HUDEP-2 (cell line): ENCODE measurements around the gene LZTS2.

ENCODE experiments used
- DNase-seq, 76 experiments: peaks; one replicate each; lab custom pipeline; 2025; ENCODE audit not compliant: unreplicated experiment in 76 of 76; lab: John Stamatoyannopoulos, UW

LZTS2 gene

DNA sequence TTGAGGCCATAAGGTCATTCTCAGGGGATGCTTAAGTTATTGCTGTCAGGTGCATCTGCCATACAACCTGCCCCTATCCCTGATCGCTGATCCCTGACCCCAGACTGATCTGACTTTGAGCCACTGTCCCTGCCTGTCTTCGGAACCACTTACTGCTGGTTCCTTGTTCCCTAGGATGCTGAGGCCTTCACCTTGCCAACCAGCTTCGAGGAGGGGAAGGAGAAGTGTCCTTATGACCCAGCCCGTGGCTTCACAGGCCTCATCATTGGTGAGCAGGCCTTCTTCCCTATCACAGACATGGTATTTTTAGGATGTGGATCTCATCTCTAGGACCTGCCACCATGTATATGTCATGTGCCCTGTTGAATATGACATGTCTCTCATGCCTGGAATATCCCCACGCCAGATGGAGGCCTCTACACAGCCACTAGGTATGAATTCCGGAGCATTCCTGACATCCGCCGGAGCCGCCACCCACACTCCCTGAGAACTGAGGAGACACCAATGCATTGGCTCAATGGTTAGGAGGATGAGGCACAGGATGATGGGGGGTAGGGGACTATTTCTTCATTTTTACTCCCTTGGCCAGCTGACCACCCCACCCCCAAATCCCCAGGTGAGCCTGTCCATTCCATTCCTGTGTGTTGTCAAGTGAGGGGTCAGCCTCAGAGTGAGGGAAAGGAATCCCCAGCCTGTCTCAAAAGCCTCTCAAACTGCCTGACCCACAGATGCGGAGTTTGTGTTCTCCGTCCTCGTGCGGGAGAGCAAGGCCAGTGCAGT lies 21.3 kb upstream of the LZTS2 start:
- DNase-seq, result no peak

- DNase-seq, result no peak
Measured at GRCh38 chr10:100978901-100979195, 20.8 kb upstream of the LZTS2 start.

GRCh38 chr10:100979791-100980272 lies 19.8 kb upstream of the LZTS2 start:
- DNase-seq, result no peak

- no peak for DNase-seq
Measured at GRCh38 chr10:100980311-100980710, 19.3 kb upstream of the LZTS2 start.

DNA sequence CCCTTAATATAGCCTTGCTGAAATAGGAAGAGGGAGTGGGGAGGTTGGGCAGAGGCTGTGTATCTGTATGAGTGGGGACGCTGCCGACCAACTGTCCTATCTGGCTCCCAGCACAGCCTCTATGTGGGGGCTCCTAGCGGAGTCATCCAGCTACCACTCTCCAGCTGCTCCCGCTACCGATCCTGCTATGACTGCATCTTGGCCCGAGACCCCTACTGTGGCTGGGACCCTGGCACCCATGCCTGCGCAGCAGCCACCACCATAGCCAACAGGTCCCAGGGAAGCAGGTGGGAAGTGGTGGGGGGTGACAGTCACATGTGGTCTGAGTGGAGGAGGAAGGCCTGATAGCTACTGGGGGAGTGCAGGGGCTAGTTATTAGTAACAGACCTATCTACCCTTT lies 18.9 kb upstream of the LZTS2 start:
- no peak for DNase-seq

GRCh38 chr10:100981178-100981772 lies 18.3 kb upstream of the LZTS2 start:
- no peak for DNase-seq

GRCh38 chr10:100982916-100983830 lies 16.4 kb upstream of the LZTS2 start:
- no peak for DNase-seq

- no peak for DNase-seq
Measured at GRCh38 chr10:100983868-100984671, 15.5 kb upstream of the LZTS2 start.

DNA sequence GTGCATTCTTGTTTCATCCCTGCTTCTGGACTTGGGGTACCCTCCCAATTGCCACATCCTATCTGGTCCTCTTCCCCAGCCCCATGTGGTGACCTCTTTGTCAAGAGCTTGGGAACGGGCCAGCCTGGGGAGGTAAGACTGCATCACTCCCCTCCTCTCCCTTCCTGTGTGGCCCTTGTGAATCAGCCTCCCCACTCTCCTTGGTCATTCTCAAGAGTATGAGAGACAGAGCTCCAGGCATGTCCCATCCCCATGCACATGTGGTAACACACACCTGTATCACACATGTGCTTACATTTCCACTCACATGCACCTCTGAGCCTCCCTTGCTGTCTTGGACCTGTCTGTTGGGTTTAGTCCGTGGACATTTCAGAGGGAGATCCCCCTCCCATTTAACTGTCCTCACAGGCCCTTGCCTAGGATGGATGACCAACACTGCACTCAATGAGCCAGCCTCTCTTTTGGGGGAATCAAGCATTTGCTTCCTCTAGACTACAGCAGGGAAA lies 14.9 kb upstream of the LZTS2 start:
- DNase-seq, result no peak

DNA sequence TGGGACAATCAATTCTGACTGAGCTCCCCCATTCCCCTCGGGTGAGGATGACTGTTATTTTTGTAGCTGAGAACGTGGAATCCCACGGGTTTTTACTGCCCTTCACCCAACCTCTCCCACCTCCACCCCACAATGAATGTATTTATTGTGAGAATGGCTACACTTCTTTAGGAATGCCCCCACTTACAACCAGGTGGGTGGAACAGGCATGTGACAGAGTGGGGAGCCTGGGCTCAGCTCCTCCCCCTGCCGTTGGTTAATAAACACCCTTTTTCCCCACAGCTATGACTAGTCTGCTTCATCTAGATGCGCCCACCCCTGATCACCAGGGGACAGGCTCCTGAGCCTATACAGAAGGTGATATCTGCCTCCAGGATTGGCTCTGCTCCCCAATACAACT lies 14.3 kb upstream of the LZTS2 start:
- no peak for DNase-seq

DNA sequence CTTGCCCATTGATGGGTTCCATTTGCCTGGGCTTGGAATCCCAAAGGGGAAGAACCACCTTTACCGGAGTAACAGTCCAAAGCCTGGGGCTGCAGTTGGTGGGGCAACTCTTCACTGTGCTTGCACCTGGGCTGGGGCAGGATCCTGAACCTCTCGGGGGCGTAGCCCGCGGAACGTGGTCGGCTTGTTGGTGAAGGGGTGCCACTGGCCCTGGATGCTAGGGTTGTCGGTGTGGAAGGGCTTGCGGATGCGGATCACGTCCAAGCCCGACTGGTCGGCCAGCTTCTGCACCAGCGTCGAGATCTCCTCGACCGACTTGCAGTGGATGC lies 13.0 kb upstream of the LZTS2 start:
- DNase-seq, result no peak

DNA sequence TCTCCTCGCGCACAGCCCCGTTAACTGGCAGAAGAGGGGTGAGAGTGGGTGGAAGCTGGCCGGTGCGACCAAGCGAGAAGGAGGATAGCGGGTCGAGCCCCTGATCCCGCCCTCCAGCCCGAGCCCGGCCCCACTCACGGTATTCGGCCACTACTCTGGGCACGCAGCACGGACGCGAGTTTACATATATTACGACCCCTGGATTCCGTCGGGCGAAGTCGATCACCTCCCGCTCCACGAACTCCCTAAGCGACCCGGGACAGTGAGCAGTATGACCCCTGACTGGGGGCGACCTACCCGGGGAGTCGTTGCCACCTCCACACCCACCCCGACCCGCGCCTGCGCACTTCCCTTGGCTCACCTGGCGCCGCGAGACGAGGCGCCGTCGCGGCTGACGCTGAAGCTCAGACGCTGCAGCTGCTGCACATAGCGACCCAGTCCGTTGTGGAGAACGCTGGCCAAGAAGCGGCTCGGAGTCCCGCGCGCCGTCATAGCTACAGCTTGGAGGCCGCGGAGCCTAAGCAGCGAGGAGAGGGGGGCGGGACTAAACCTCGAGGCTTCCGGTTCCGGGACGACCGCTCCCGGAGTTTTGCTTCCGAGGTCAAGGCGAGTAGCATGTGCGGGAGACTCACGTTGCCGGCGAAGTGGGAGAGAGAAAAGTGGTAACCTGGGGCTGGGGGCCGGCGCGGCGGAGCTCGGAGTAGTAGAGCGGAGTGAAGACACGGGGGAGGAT lies 12.5 kb upstream of the LZTS2 start, which contains the start of the genes MRPL43 and TWNK:
MRPL43 (minus strand) TSS at position 546 of the 733 bp plus-strand sequence; CDS start at position 492, 54 bp downstream.
TWNK (plus strand) TSS at position 592 of the 733 bp plus-strand sequence. CDS start 668 bp downstream, outside the sequence.
- peak in 72 of 76 experiments; percentile 14 to 84 (median 65) for DNase-seq

- peak in 1 of 76 experiments; percentile 53 for DNase-seq
Measured at GRCh38 chr10:100987685-100988049, 11.9 kb upstream of the LZTS2 start.

- no peak for DNase-seq
Measured at GRCh38 chr10:100988166-100988565, 11.4 kb upstream of the LZTS2 start.

DNA sequence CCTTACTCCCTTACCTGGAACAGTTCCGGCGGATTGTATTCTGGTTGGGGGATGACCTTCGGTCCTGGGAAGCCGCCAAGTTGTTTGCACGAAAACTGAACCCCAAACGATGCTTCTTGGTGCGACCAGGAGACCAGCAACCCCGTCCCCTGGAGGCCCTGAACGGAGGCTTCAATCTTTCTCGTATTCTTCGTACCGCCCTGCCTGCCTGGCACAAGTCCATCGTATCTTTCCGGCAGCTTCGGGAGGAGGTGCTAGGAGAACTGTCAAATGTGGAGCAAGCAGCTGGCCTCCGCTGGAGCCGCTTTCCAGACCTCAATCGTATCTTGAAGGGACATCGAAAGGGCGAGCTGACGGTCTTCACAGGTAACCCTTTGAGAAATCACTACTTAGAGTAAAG lies 10.5 kb upstream of the LZTS2 start:
- no peak for DNase-seq

DNA sequence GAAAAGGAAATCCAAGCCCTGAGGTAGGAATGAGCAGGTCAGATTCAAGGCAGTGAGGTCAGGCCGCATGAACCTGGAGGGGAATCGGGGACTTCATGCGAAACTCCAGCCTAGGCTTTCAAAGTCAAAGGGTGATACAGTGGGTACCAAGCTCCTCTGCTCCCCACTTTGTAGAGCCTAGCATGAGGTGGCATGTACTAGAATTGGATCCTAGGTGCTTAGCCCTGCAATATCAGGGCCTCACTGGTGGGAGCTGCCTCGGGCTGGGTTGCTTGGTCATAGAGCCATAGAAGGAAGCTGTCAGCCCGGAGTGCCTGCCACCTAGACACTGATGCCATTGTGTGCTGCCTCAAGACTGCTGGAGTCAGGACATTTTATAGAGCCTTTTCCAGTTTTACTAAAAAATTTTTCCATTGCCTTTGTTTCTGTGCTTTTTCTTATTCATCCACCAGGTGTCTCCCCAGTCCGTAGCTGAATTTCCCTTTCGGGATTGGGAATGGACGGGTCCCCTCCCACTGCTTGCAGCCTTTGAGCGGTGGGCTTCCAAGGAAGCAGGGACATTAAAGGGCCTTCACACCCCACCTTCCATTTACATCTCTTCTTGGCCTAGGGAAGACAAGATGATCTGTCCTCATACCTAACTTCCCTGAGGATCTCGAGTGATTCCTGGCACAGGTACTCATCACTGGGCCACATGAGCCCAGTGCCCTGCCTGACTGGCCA lies 5.5 kb upstream of the LZTS2 start:
- no peak for DNase-seq

DNA sequence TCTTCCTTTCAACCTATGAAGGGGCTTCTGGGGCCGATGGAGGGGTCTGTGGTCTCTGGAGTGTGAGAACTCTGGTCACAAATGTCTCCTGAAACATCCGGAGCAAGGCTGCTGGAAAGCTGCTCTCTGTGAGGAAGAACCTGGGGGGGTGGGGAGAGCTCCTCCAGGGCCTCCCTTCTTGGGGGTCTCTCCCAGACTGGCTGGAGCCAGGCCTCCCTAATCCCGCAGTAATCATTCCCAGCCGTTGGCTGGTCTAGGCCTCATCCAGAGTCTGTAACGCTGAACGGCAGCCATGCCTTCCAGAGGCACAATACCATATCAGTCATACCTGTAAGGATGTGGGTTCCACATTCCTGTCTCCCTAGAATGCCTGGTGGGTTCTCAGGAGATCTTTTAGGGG lies 4.4 kb upstream of the LZTS2 start:
- DNase-seq, result no peak

DNA sequence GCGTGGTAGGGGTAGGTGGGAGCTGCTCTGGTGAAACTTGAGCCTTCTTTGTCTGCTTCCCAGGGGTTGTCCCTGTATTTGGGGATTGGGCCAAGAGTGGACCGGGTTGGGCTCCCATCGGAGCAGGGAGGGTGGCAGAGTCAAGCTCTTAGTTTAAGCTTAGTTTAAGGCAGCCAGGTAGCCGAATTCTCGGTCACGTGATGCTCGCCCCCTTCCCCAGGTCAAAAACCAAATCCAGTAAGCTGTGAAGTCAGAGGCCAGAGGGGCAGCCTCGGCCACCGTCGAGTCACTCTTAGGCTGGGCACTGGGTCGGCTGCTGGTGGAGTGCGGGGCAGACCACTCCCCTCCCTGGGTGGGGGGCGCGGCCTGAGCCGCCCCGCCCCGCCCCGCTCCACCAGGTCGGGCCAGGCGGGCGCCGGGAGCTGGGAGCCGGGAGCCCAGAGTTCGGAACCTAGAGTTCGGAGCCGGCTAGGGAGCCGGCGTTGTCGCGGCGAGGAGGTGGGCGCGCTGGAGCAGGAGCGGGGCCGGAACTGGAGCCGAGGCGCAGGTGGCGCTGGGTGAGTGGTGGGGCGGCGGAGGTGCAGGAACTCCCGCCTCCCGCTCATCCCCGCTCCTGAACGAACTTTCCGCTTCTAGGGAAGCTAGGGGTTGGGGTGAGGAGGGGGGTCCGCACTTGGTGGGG lies 2.8 kb upstream of the LZTS2 start:
- DNase-seq, result peak in 15 of 76 experiments; percentile 7 to 55 (median 28)
